AG04450 (cell line): ENCODE results near the gene CACNB2. TPM values are rescaled to one million over a fixed set of nuclear protein-coding genes. Genes with fewer than 3 reads are reported as not detected.

Experiments
- CTCF ChIA-PET: fragments of 300-600, 350-600 bp; formaldehyde crosslinking; extraction: SDS; loops from one replicate; lab custom pipeline; 2022; ENCODE audit warnings: antibody characterized with exemption, inconsistent platforms; lab: Charles Lee
- POLR2A ChIA-PET: fragments of 350-600 bp; formaldehyde crosslinking; extraction: SDS; loops from one replicate; lab custom pipeline; 2021; ENCODE audit warnings: antibody characterized with exemption, inconsistent platforms; lab: Yijun Ruan, JAX
- DNase-seq: peaks from one replicate; pipeline ENCODE4 v3.0.0-alpha.2; 2011; ENCODE audit warnings: low read depth, low spot score
- H3K27ac ChIP-seq: one replicate; pipeline ENCODE4 v1.5.1; 2012; ENCODE audit warnings: low read depth, low read length, control low read depth
- H3K27me3 ChIP-seq: one replicate; pipeline ENCODE4 v1.6.0; 2012; ENCODE audit warnings: low read length; ENCODE audit not compliant: control insufficient read depth, insufficient read depth
- H3K4me3 ChIP-seq: 2 replicates; pipeline ENCODE4 v1.5.1; 2011; ENCODE audit warnings: mild to moderate bottlenecking, low read depth, low read length, control low read depth
- H3K9me3 ChIP-seq: 2 replicates; pipeline ENCODE4 v1.5.1; 2012; ENCODE audit warnings: low read length; ENCODE audit not compliant: control insufficient read depth, insufficient read depth
- CTCF ChIP-seq: IDR thresholded peaks from 2 replicates; pipeline ENCODE4 v1.5.1; 2011; ENCODE audit warnings: low read depth, low read length, control low read depth, inconsistent platforms
- polyA plus RNA-seq: library from polyadenylated mRNA; depleted of rRNA; stranded (reverse); fragments of >200 nt; gene quantifications from 2 replicates; pipeline ENCODE4 v1.2.3, GENCODE V29; 2011

Gene CACNB2
- polyA plus RNA-seq, 1 experiment: 0.76 TPM

DNA sequence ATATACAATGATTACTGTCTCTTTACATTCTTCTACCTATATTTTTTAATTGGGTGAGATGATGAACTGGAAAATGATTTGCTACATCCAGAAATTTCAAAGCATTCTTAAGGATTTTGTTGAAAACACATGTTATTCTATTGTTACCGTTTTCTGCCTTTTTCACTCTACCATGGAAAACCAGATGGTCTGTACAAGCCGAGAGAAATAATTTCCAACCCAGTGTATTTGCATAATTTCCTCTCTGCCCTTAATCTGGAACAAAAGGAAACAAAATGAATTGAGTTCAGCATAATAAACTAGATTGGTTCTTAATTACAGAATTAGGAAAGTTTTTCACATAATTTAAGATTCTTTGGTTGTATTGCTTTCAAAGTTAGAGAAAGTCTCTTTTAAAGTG is 211.2 kb downstream of the CACNB2 start:
- ChIA-PET POLR2A (no interaction called here), CTCF (interaction anchor here (1.1 kb wide), 1 partner anchor 12 kb away, joined by 4 read pairs; no protein-coding TSS in a partner anchor)
- Histone ChIP-seq H3K27me3 (no peaks in the 10 kb centered on the region), H3K4me3 (no peak overlapping the region), H3K27ac (no peak overlapping the region), H3K9me3 (no peaks in the 10 kb centered on the region)
- DNase-seq: no peak
- no peak for TF ChIP-seq CTCF

DNA sequence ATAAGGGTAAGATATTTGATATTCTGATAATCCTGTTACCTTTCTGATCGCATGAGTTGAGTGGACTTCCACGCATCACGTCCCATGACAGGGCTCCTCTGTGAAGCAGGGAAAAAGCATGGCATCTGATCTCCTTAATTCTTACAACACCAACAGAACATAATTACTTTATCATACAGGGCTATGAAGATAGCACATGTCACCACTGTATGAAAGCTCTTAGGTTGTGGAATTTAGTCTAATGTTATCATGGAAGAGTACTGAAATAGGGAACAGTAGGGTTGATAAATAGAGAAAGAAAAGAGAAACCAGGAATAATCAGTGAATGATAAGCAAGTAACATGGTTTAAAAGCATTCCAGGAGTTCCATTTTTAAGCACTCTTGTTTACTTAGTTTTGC is 212.0 kb downstream of the CACNB2 start:
- Histone ChIP-seq H3K4me3 (no peak overlapping the region), H3K27me3 (no peaks in the 10 kb centered on the region), H3K9me3 (no peaks in the 10 kb centered on the region), H3K27ac (no peak overlapping the region)
- no peak for TF ChIP-seq CTCF
- POLR2A ChIA-PET: no interaction called here
- CTCF ChIA-PET: no interaction called here
- DNase-seq: no peak

- H3K27me3 ChIP-seq: no peaks in the 10 kb centered on the region
- no peak for DNase-seq
- no peak overlapping the region for H3K27ac ChIP-seq
- CTCF ChIA-PET: no interaction called here
- POLR2A ChIA-PET: no interaction called here
- H3K9me3 ChIP-seq: no peaks in the 10 kb centered on the region
- H3K4me3 ChIP-seq: no peak overlapping the region
- no peak for TF ChIP-seq CTCF
Measured at GRCh38 chr10:18359812-18360211, 219.6 kb downstream of the CACNB2 start.

DNA sequence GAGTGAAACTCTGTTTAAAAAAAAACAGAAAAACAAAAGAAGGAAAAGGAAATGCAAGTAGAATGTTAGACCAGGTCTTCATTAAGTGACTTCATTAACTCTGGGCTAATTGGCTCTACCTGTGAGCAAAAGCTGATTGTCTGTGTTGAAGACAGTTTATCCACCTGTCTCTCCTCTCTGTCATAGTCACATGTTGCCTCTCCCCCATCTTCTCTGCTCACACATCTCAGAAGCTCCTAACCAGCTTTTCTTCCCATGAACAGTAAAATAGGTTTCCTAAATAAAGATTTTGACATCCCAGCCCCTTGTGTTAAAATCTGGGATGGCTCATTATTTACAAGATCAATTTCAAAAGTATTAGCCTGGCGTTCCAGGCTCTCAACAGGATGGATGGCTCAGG is 222.7 kb downstream of the CACNB2 start:
- Histone ChIP-seq H3K27me3 (no peaks in the 10 kb centered on the region), H3K4me3 (no peak overlapping the region), H3K9me3 (no peaks in the 10 kb centered on the region), H3K27ac (no peak overlapping the region)
- no peak for DNase-seq
- ChIA-PET CTCF (interaction anchor here (1.7 kb wide), 1 partner anchor 12 kb away, joined by 4 read pairs; no protein-coding TSS in a partner anchor), POLR2A (no interaction called here)
- TF ChIP-seq CTCF: no peak

DNA sequence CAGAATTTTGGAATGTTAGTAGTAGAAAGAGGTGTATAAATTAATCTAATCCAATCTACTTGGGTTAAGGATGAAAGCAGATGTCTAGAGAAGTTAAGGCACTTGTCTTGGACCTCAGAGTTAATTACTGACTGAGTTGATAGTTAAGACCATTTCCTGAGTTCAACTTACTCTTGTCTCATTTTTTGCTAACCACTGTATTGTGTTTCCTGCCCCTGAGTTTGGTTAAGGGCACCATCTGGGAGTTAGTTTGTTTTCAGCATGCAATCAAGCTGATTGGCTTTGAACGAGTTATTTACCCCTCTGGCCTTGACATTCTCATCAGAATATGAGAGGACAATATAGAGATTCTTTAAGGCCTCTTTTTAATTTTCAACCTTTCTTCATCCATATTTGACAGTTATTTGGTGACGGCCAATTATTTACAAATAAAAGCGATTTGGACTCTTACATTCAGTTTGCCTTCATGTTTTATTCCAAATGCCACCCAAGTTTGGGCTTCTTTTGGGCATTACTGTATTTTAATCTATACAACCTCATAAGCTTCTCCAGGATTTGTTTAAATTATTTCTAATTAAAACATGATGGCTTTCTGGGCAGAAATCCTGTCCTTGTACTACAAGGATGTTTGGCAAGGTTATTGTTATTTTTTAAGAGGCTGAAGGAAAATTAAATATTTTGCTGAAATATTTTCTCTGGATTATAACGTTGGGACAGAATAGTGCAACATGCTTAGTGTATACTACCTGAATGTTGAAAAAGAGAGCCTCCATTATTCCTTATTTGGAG is 225.0 kb downstream of the CACNB2 start:
- TF ChIP-seq CTCF: no peak
- CTCF ChIA-PET: no interaction called here
- POLR2A ChIA-PET: no interaction called here

More for the DNA sequence above, 225.0 kb downstream of the CACNB2 start:
- Histone ChIP-seq H3K9me3 (no peaks in the 10 kb centered on the region), H3K27me3 (no peaks in the 10 kb centered on the region), H3K4me3 (no peak overlapping the region), H3K27ac (no peak overlapping the region)
- no peak for DNase-seq
